ENCODE results near the gene BOK. TPM values are rescaled to one million over a fixed set of nuclear protein-coding genes. Genes with fewer than 3 reads are reported as not detected.

BOK gene
- total and polyA plus RNA-seq, 2 of the 13 experiments (the other 11 are each of a cell fraction or from before 2014, with no cell fraction given): 35.5 to 39.2 TPM

- TF ChIP-seq ZKSCAN8 (CRISPR knock-in tag; IDR thresholded peaks at IDR 0.05; ENCODE audit: borderline replicate concordance): no peak
- TF ChIP-seq, protein P1, sequence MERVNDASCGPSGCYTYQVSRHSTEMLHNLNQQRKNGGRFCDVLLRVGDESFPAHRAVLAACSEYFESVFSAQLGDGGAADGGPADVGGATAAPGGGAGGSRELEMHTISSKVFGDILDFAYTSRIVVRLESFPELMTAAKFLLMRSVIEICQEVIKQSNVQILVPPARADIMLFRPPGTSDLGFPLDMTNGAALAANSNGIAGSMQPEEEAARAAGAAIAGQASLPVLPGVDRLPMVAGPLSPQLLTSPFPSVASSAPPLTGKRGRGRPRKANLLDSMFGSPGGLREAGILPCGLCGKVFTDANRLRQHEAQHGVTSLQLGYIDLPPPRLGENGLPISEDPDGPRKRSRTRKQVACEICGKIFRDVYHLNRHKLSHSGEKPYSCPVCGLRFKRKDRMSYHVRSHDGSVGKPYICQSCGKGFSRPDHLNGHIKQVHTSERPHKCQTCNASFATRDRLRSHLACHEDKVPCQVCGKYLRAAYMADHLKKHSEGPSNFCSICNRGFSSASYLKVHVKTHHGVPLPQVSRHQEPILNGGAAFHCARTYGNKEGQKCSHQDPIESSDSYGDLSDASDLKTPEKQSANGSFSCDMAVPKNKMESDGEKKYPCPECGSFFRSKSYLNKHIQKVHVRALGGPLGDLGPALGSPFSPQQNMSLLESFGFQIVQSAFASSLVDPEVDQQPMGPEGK (CRISPR knock-in tag; IDR thresholded peaks at IDR 0.05): no peak
- TF ChIP-seq SALL1 (CRISPR knock-in tag; IDR thresholded peaks at IDR 0.05): 0 out of 2 replicates have a peak, but pooled peaks have one; percentile 10
- no peak for TF ChIP-seq ZNF207 (IDR thresholded peaks at IDR 0.05; ENCODE audit: borderline replicate concordance)
- TF ChIP-seq ZNF746 (CRISPR knock-in tag; IDR thresholded peaks at IDR 0.05): 0 out of 2 replicates have a peak, but pooled peaks have one; percentile 52
- TF ChIP-seq LCORL (IDR thresholded peaks at IDR 0.05): no peak
- 0 out of 2 replicates have a peak, but pooled peaks have one; percentile 3 for TF ChIP-seq LCORL (CRISPR knock-in tag; IDR thresholded peaks at IDR 0.05)
- no peak for TF ChIP-seq MYPOP (CRISPR knock-in tag; IDR thresholded peaks at IDR 0.05)
- no peak for TF ChIP-seq ZNF879 (CRISPR knock-in tag; IDR thresholded peaks at IDR 0.05)
- TF ChIP-seq MXD3 (CRISPR knock-in tag; IDR thresholded peaks at IDR 0.05): no peak
- peak; percentile 6; the same call in 1 of the 2 replicates for TF ChIP-seq IKZF5 (CRISPR knock-in tag; IDR thresholded peaks at IDR 0.05)
- TF ChIP-seq TCF7 (IDR thresholded peaks at IDR 0.05; ENCODE audit: low read depth): no peak
- 0 out of 2 replicates have a peak, but pooled peaks have one; percentile 2 for TF ChIP-seq ZSCAN9 (CRISPR knock-in tag; IDR thresholded peaks at IDR 0.05; ENCODE audit: borderline replicate concordance)
- TF ChIP-seq ZNF839 (CRISPR knock-in tag; IDR thresholded peaks at IDR 0.05; ENCODE audit: borderline replicate concordance): 0 out of 2 replicates have a peak, but pooled peaks have one; percentile 68
- no peak for TF ChIP-seq HOXA7 (CRISPR knock-in tag; IDR thresholded peaks at IDR 0.05)
- TF ChIP-seq ZBTB39 (CRISPR knock-in tag; IDR thresholded peaks at IDR 0.05): no peak
- TF ChIP-seq, protein P2, sequence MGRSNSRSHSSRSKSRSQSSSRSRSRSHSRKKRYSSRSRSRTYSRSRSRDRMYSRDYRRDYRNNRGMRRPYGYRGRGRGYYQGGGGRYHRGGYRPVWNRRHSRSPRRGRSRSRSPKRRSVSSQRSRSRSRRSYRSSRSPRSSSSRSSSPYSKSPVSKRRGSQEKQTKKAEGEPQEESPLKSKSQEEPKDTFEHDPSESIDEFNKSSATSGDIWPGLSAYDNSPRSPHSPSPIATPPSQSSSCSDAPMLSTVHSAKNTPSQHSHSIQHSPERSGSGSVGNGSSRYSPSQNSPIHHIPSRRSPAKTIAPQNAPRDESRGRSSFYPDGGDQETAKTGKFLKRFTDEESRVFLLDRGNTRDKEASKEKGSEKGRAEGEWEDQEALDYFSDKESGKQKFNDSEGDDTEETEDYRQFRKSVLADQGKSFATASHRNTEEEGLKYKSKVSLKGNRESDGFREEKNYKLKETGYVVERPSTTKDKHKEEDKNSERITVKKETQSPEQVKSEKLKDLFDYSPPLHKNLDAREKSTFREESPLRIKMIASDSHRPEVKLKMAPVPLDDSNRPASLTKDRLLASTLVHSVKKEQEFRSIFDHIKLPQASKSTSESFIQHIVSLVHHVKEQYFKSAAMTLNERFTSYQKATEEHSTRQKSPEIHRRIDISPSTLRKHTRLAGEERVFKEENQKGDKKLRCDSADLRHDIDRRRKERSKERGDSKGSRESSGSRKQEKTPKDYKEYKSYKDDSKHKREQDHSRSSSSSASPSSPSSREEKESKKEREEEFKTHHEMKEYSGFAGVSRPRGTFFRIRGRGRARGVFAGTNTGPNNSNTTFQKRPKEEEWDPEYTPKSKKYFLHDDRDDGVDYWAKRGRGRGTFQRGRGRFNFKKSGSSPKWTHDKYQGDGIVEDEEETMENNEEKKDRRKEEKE (IDR thresholded peaks at IDR 0.05): no peak
These were observed 1.8 kb downstream of the BOK start (continued) for GRCh38 chr2:241560162-241560882.
